ENCODE measurements around the gene CDHR2.
"Not testable (repeated sequence)": the region's sequence is repeated elsewhere in the genome, so short reads cannot be mapped to it uniquely, and the experiment has no call there.

The CDHR2 gene

DNA sequence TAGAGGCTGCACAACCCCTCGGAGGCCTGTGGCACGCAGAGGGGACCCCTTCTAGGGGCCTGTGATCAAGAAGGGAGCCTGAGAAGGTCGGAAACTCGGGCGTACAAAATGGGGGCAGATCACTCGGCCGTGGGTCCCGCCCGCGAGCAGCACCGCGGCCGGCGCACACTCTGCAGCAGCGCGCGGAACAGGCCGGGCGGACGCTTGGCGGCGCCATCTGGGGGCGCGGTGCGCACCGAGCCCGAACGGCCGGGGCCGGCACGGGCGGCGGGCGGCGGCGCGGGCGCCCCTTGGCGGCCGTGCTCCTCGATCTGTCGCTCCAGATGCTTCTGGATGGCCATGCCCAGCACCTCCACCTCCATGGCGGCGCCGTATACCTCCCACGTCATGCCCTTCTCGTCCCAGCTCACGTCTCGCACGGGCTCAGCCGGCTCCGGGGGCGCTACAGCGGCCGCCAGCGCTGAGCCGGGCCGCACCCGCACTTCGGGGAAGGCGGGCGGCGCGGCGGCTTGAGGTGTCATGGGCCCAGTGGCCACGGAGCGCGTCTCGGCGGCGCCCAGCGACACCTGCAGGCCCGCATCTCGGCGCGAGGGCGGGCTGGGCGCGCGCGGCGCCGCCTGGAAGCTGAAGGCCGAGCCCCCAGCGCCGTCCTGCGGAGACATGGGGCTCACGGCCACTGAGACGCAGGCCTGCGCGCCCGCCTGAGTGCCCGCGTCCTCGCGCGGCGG, 47.7 kb downstream of the CDHR2 start:
- DNase-seq (ENCODE audit: low read depth): peak; percentile 62

DNA sequence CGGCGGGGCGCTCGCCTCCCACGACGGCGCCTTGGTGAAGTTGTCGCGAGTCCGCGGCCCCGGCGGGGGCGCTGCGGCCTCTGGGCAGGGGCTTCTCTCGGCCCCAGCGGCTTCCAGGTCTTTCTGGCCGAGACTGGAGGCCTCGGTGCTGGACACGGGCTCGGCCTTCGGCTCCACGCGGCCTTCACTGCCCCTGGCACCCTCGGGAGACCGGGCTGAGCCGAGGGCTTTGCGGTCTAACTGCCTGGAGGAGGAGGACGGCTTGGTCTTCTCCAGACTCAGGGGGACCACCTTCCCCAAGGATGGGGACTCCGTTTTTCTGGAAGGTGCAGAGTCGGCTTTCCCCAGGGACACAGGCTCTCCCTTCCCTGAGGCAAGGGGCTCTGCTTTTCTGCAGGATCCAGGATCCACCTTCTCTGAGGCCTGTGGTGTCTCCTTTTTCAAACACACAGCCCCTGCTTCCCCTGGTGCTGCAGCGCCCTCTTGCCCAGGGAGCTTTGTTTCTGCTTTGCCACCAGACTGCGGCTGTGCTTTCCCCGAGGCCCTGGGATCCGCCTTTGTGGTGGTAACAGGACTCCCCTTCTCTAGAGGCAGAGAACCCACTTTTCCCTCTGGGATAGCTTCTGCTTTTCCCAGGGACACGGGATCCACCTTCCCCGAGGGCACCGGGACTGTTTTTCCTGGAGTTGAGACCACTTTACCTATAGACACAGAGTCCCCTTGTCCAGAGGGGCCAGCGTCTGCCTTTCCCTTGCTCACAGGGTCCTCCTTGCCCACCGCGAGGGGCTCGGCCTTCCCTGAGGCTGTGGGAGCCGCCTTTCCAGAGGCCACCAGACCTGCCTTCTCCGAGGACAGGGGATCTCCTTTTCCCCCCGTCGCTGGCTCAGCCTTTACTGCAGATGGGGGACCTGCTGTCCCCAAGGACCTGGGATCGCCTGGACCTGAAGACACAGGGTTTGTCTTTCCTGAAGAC, 48.6 kb downstream of the CDHR2 start:
- no peak for DNase-seq (ENCODE audit: low read depth)

DNA sequence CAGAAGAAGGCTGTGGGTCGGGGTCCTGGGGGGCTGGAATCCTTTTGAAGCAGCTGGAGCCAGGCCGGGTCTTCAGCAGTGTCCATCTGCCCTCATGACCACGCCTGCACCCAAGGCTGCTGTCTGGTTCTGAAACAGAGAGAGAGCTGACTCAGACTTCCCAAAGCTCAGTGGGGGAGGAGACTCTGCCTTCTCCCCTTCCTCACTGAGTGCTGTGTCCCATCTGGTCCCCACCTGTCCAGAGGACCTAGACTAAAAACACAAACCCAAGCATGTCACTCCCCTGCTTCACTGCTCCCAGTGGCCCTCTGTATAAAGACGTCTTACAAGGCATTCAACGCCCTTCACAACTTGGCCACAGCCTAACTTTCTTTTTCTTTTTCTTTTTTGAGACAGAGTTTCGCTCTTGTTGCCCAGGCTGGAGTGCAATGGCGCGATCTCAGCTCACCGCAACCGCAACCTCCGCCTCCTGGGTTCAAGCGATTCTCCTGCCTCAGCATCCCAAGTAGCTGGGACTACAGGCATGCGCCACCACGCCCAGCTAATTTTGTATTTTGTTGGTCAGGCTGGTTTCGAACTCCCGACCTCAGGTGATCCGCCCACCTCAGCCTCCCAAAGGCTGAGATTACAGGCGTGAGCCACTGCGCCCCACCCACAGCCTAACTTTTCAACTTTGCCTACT, 50.7 kb downstream of the CDHR2 start:
- not testable (repeated sequence) for DNase-seq (ENCODE audit: low read depth)

DNA sequence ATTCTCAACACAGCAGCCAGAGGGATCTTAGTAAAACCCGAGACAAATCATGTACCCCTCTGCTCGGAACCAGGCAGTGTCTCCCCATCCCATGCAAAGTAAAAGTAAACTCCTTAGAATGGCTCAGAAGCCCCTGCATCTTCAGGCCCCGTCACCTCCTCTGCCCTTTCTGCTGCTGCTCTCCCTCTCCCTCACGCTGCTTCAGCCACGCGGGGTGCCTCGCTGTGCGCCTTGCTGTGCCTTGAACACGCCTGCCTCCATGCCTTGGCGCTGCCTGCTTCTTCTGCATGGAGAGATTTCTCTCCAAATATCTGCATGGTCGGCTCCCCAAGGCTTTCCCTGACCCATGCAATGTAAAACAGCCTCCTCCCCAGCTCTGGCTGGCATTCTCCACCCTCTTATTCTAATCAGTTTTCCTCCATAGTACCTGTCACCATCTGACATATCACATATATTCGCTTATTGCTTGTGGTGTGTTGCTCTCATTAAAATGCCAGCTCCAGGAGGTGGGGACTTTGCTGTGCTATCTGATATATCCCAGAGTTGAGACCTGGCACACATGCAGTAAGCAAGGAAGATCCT, 52.9 kb downstream of the CDHR2 start:
- no peak for DNase-seq (ENCODE audit: low read depth)

GRCh38 chr5:176603091-176603490, 53.9 kb downstream of the CDHR2 start:
- no peak for DNase-seq (ENCODE audit: low read depth)

DNA sequence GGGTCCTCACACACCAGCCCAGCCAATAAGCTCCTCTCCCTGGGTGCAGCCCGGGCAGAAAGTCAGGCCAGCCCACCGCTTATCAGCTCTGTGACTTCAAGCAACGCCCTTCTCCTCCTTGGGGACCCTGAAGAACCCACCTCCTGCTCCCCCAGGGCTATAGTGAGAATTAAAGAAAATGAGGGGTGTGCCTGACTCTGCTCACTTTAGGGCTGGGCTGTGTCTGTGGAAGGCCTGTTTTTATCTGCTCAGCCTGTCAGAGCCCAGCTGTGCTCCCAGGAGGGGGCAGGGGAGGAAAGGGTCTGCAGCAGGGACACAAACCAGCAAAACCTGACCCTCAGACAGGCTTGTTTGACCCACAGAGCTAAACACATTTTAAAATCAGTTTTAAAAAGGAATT, 56.9 kb downstream of the CDHR2 start:
- DNase-seq (ENCODE audit: low read depth): no peak

- no peak for DNase-seq (ENCODE audit: low read depth)
Observed at GRCh38 chr5:176606875-176607274, 57.7 kb downstream of the CDHR2 start.

- DNase-seq (ENCODE audit: low read depth): no peak
Observed at GRCh38 chr5:176608142-176608705, 59.1 kb downstream of the CDHR2 start.

GRCh38 chr5:176608937-176609723, 60.0 kb downstream of the CDHR2 start:
- DNase-seq (ENCODE audit: low read depth): no peak

DNA sequence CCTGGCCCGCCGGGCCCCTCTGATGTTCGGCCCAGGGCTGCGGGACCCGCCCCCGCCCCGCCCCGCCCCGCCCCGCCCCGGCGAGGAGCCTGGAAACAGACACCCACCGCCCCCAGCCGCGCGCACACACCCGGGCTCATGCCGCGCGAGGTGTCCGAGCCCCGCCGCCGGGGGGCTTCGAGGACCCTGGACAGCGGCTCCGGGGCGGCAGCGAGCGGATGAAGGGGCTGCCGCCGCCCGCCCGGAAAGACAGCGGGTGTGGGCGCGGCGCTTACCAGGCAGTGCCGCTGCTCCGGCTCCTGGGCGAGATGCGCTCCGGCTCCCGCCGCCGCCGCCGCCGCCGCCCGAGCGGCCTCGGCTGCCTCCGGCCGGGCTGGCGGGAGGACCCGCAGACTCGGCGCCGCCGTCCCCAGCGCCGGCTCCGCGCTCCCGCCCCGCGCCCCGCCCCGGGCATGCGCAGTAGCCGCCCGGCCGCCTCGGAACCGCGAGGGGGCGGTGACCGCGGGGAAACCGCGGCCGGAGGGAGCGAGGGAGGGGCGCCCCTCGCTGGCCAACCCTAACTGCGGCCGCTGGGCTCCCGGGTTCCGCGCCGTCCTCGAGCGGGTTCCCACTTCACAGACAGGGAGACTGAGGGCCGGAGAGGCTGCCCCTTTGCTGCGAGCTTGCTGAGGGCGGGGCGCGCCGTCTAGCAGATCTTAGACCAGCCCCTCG, 60.7 kb downstream of the CDHR2 start, which contains the start of gene GPRIN1:
Gene GPRIN1 (minus strand): TSS at position 433 of the 711 bp plus-strand sequence. CDS start 10,322 bp downstream, outside the sequence.
- peak; percentile 41 for DNase-seq (ENCODE audit: low read depth)

GRCh38 chr5:176610435-176610773, 61.3 kb downstream of the CDHR2 start:
- no peak for DNase-seq (ENCODE audit: low read depth)

GRCh38 chr5:176611435-176611834, 62.3 kb downstream of the CDHR2 start:
- DNase-seq (ENCODE audit: low read depth): peak; percentile 26

GRCh38 chr5:176612008-176612407, 62.9 kb downstream of the CDHR2 start:
- no peak for DNase-seq (ENCODE audit: low read depth)

GRCh38 chr5:176612855-176613254, 63.7 kb downstream of the CDHR2 start:
- no peak for DNase-seq (ENCODE audit: low read depth)

DNA sequence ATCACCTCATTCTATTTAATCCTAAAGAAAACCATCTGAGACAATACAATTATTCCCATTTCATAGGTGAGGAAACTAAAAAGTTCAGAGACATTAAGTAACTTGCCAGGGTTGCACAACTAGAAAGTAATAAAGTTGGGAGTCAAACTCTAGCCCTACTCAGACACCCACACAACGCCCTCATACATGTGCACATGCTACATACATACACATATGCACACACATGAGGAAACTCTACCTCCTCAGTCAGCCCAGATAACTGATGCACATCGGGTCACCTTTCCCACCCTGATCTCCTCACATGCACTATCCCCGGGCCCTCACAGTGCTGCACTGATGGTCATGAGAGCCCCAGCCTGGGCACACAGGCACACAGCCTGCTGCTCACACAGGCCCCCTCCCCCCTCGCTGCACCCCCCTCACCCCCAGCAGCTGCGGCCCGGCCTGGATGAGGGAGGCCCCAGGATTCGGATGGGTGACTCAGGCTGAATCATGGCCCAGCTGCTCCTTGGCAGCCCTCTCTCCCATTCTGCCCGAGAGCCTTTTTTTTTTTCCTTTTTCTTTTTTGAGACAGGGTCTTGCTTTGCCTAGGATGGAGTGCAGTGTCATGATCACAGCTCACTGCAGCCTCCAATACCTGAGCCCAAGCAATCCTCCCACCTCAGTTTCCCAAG, 65.8 kb downstream of the CDHR2 start:
- DNase-seq (ENCODE audit: low read depth): no peak

DNA sequence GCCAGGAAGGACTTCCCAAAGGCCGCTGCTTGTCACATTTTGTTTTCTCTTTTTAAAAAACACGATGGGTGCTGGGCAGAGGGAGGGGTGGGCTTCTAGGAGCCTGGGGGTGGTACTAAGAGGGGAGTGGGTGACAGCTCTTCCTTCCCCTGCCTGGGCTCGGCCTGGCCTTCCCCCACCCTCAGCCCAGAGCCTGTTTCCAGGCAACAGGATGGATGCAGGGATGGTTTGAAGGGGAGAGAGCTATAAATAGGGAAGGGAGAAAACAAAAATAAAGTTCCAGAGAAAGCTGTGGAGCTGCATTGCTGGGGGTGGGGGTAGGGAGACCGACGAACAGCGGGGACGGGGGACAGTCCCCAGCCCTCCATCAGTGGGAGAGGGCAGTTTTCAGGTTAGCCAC, 67.4 kb downstream of the CDHR2 start:
- no peak for DNase-seq (ENCODE audit: low read depth)

DNA sequence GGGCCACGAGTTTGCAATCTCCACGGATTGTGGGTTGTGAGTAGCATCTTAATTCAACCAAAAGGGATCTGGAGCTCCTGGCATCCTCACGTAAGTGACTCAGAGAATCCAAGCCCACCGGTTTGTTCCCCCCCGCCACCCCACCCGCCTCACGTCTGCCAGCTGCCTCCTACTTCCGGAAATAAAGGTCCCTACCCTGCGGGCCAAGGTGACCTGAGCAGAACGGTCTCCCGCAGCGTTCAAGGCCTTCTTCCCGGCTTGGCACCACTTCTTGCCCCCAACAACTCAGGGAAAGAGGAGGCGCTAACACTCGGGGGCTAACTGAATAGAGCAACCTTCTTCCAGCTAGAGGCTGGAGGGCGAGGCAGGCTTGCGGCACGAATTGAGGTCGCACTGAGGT, 69.6 kb downstream of the CDHR2 start:
- no peak for DNase-seq (ENCODE audit: low read depth)

- DNase-seq (ENCODE audit: low read depth): peak; percentile 41
Observed at GRCh38 chr5:176619203-176619568, 70.0 kb downstream of the CDHR2 start.

DNA sequence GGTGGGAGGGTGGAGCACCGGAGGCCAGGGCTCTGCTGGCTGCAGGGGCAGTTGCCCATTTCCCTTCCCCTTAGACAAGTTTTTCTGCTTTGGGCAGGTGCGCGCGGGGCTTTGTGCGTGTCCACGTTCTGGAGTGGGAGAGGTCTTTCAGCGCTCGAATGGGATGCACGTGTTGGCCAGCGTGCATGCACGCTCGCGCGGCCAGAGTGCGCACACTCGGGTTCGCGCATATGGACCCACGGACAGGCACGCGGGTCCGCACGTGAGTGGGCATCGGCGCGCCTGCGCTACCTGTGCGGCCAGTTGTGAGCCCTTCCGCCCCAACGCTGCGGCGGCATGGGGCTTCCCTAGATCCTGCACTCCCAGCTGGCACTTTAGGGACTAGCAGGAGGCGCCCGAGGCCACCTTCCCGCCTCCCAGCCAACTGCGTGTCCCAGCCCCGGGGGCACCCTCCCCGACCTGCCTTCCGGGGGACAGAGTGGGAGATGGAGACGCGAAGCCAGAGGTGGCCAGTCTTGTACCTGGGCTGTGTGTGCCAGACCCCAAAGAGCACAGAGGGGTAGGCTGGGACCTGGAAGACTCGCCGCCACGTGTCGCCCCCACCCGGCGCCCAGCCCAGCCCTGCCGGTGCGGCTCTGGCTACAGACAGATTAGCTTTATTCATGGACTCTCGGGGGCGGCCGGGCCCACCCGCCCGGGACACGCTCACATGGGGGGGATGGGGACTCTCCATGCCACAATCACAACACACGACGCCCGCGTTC, 70.6 kb downstream of the CDHR2 start:
- no peak for DNase-seq (ENCODE audit: low read depth)

All from activated T-helper 1 cell treated with Interleukin-2 at 50 U/mL for 16 hours (primary cell).